Measurements from ENCODE around the gene ANTKMT.

DNA sequence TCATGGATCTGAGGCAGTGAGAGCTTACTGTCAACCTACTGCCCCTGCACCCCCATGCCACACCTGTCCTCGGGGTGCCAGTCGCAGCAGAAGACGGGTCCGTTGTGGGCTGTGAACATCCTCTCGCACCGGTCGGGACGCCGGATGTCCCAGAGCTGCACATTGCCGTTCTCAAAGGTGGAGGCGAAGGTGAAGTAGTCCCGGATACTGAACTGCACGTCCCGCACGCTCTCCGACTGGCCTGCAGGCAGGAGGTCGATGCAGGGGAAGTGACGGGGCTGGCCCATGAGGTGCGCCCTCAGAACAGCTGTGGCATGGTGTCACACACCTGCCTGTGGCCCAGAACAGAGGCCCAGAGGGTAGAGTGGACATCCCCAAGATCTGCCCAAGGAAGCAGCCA lies 33.4 kb upstream of the ANTKMT start:
- TF ChIP-seq CTCF (IDR thresholded peaks at IDR 0.05): no peak
- no peak for TF ChIP-seq EZH2 (IDR thresholded peaks at IDR 0.05)
- TF ChIP-seq EZH2phosphoT487 (IDR thresholded peaks at IDR 0.05): no peak
